ENCODE data around the gene FAM209A.
"Not testable (repeated sequence)": the region's sequence is repeated elsewhere in the genome, so short reads cannot be mapped to it uniquely, and the experiment has no call there.

The FAM209A gene

GRCh38 chr20:56524444-56524843 is at the start of gene FAM209A:
FAM209A (plus strand) TSS chr20:56524744; CDS start chr20:56524809, 65 bp downstream.
- DNase-seq, result not testable (repeated sequence)

- no peak for DNase-seq
These were observed 40.6 kb upstream of the FAM209A start for GRCh38 chr20:56483970-56484369.

- no peak for DNase-seq
These were observed 37.3 kb upstream of the FAM209A start for GRCh38 chr20:56487216-56487615.

- no peak for DNase-seq
These were observed 36.0 kb upstream of the FAM209A start for GRCh38 chr20:56488566-56488965.

GRCh38 chr20:56501116-56501515 is 23.4 kb upstream of the FAM209A start:
- no peak for DNase-seq

GRCh38 chr20:56503916-56504315 is 20.6 kb upstream of the FAM209A start:
- no peak for DNase-seq

- DNase-seq, result no peak
These were observed 20.1 kb upstream of the FAM209A start for GRCh38 chr20:56504373-56505005.

- no peak for DNase-seq
These were observed 18.4 kb upstream of the FAM209A start for GRCh38 chr20:56506103-56506502.

- DNase-seq, result no peak
These were observed 12.6 kb upstream of the FAM209A start for GRCh38 chr20:56511926-56512325.

- no peak for DNase-seq
These were observed 11.1 kb upstream of the FAM209A start for GRCh38 chr20:56513161-56514150.

- DNase-seq, result no peak
These were observed 7.9 kb upstream of the FAM209A start for GRCh38 chr20:56516631-56517030.

- no peak for DNase-seq
These were observed 7.3 kb upstream of the FAM209A start for GRCh38 chr20:56517211-56517610.

- no peak for DNase-seq
These were observed 6.9 kb upstream of the FAM209A start for GRCh38 chr20:56517641-56518040.

- DNase-seq, result no peak
These were observed 6.4 kb upstream of the FAM209A start for GRCh38 chr20:56518126-56518525.

- no peak for DNase-seq
These were observed 5.7 kb upstream of the FAM209A start for GRCh38 chr20:56518721-56519398.

- no peak for DNase-seq
These were observed 5.0 kb upstream of the FAM209A start for GRCh38 chr20:56519551-56519950.

GRCh38 chr20:56520180-56520579 is 4.4 kb upstream of the FAM209A start:
- no peak for DNase-seq

- DNase-seq, result not testable (repeated sequence)
These were observed 3.7 kb upstream of the FAM209A start for GRCh38 chr20:56520746-56521354.

GRCh38 chr20:56522311-56522710 is 2.2 kb upstream of the FAM209A start:
- DNase-seq, result no peak

- DNase-seq, result no peak
These were observed 3.0 kb downstream of the FAM209A start for GRCh38 chr20:56527521-56527920.

GRCh38 chr20:56532946-56533345 is 8.4 kb downstream of the FAM209A start, which contains the start of gene FAM209B:
FAM209B (plus strand) TSS chr20:56533246; CDS start chr20:56533342, 96 bp downstream.
- DNase-seq, result not testable (repeated sequence)

- DNase-seq, result no peak
These were observed 13.5 kb downstream of the FAM209A start for GRCh38 chr20:56537997-56538396.

- DNase-seq, result no peak
These were observed 15.9 kb downstream of the FAM209A start for GRCh38 chr20:56540415-56540814.

Data from NCI-H2081 (cell line).